ENCODE measurements around the gene DAB1.

Gene DAB1

DNA sequence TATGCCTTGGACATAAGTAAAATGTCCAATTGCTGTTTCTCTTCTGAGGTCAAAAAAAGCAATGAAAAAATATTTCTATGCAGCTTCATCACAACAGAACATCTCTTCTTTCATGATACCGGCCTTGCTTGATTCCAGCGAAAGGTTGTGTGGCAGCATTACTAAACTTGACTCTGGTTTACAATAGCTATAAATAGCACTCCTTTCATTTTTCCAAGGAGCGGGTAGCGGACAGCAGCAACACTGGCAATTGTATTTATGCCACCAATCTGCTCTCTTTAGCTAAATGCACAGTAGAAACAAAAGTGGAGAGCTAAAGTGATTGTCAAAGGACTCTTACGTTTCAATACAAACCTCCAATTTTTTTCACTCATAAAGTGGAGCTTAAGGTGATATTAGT, 7.5 kb upstream of the DAB1 start:
- Histone ChIP-seq H3K4me1 (no peaks in the 10 kb centered on the region), H3K9ac (no peak overlapping the region), H3K36me3 (ENCODE audit: control insufficient read depth, insufficient read depth, low read length) (no peaks in the 10 kb centered on the region), H3K27ac (no peak overlapping the region), H3K4me3 (ENCODE audit: low read depth, low read length) (no peak overlapping the region), H2AFZ (no peak overlapping the region), H3K79me2 (no peaks in the 10 kb centered on the region), H3K9me3 (ENCODE audit: control insufficient read depth, low read length) (no peaks in the 10 kb centered on the region), H3K27me3 (ENCODE audit: control insufficient read depth, insufficient read depth, low read length) (no peaks in the 10 kb centered on the region), H3K4me2 (ENCODE audit: low read length) (no peak overlapping the region)
- TF ChIP-seq, protein P1, sequence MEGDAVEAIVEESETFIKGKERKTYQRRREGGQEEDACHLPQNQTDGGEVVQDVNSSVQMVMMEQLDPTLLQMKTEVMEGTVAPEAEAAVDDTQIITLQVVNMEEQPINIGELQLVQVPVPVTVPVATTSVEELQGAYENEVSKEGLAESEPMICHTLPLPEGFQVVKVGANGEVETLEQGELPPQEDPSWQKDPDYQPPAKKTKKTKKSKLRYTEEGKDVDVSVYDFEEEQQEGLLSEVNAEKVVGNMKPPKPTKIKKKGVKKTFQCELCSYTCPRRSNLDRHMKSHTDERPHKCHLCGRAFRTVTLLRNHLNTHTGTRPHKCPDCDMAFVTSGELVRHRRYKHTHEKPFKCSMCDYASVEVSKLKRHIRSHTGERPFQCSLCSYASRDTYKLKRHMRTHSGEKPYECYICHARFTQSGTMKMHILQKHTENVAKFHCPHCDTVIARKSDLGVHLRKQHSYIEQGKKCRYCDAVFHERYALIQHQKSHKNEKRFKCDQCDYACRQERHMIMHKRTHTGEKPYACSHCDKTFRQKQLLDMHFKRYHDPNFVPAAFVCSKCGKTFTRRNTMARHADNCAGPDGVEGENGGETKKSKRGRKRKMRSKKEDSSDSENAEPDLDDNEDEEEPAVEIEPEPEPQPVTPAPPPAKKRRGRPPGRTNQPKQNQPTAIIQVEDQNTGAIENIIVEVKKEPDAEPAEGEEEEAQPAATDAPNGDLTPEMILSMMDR (IDR thresholded peaks at IDR 0.05): no peak

DNA sequence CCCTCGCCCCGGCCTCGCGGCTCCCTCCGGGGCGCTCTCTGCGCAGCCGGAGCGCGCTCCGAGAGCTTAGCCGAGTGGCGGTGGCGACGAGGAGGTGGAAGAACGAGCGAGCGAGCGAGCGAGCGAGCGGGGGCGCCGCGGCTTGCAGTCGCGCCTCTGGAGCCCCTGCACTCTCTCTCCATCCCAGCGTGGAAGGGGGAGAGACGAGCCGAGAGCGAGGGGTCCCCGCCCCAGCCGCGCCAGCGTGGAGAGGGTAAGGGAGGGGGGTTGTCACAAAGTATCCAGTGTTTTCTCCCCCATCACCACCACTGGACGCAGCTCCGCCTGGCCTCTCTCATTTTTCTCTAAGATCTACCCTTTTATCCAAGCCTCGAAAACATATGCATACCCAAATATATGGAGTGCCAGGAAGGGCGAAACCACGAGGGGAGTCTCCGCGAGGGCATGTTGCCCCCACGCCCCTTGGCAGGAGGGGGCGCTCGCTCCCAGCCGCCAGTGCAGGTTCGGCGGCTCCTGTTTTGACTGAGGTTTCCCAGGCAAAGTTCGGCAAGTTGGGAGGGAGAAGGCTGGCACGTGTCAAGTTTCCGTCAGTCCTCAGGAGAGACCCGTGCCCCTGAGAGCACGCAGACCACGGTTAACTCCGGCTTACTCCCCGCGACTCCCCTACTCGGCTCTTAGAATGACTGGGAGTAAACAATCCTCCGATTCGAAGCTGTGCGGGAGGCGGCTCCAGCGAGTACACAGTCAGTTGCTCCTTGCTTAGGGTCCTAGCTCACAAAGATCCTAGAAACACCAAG, 569 bp upstream of the DAB1 start:
- Histone ChIP-seq H3K79me2 (no peaks in the 10 kb centered on the region), H3K4me1 (no peaks in the 10 kb centered on the region), H3K4me2 (ENCODE audit: low read length) (peak overlapping the region; percentile 74), H3K36me3 (ENCODE audit: control insufficient read depth, insufficient read depth, low read length) (no peaks in the 10 kb centered on the region), H3K9ac (no peak overlapping the region), H3K9me3 (ENCODE audit: control insufficient read depth, low read length) (no peaks in the 10 kb centered on the region), H3K27me3 (ENCODE audit: control insufficient read depth, insufficient read depth, low read length) (no peaks in the 10 kb centered on the region), H2AFZ (peak overlapping the region; percentile 35), H3K4me3 (ENCODE audit: low read depth, low read length) (peak overlapping the region; percentile 47), H3K27ac (no peak overlapping the region)
- TF ChIP-seq, protein P1 (IDR thresholded peaks at IDR 0.05): peak; percentile 18

DNA sequence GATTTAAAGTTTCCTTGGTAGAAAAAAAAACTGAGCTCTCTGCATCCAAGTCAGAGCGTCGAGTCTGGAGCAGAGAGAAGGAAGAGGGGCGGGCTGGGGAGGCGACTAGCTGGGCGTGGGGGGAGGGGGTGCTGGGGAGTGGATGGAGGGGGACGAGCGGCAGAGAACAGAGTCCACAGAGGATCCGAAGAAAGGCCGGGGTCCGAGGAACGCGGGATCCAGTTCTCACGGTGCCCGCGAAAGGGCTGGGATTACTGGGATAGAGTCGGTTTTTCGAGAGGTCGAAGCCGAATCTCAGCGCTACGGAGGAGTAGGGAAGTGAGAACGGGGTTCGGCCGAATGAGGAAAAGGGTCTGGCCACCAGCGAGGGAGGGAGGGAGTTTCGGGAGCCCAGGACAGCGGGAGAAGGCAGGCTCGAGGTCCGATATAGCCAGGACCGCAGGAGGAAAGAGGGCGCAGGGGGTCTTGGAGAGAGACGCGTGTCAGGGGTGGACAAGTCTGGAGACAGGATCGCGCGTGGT, 665 bp downstream of the DAB1 start:
- H3K4me3 ChIP-seq (ENCODE audit: low read depth, low read length): no peak overlapping the region
- TF ChIP-seq, protein P1 (IDR thresholded peaks at IDR 0.05): no peak
- H3K27ac ChIP-seq: no peak overlapping the region
- H3K9me3 ChIP-seq (ENCODE audit: control insufficient read depth, low read length): no peaks in the 10 kb centered on the region
- H3K27me3 ChIP-seq (ENCODE audit: control insufficient read depth, insufficient read depth, low read length): no peaks in the 10 kb centered on the region
- no peak overlapping the region for H3K9ac ChIP-seq
- no peaks in the 10 kb centered on the region for H3K36me3 ChIP-seq (ENCODE audit: control insufficient read depth, insufficient read depth, low read length)
- no peaks in the 10 kb centered on the region for H3K79me2 ChIP-seq
- no peaks in the 10 kb centered on the region for H3K4me1 ChIP-seq
- peak overlapping the region; percentile 41 for H3K4me2 ChIP-seq (ENCODE audit: low read length)
- H2AFZ ChIP-seq: no peak overlapping the region

DNA sequence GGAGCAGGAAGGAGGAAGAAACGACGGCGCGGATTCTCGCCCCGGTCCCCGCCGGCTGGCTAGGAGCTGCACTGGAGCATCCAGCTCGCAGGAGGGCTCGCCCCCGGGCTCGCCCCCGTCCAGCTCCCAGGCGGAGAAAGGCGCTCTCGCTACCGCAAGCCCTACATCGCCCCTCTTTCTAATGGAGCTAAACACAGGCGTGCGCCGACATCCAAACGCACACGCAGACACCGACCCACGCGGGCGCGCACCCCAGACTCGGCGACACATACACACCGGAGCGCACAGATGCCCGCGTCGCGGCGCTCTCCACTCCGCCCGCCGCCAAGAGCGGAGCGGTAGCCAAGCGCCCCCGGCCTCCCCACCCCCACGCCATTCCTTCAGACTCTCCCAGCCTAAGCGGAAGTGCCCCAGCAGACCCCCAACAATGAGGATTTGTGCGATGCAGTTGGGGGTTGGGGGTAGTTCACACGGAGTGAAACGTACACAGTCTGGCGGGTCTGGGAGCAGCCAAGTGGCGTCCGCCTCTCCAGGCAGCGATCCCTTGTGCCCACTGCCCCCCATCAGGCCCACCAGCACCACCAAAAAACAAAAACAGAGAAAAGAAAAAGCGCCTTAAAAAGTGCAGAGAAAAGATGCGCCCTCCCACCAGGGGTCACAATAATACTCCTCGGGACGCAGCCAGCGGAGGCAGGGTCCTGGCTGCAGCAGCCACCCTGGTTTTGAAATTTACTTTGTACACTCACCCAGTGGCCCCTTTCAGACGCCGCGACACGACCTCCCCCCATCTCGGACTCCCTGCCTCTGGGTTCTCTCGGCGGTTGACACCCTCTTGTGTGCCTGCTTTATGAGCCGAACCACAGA, 1.4 kb downstream of the DAB1 start:
- H3K27me3 ChIP-seq (ENCODE audit: control insufficient read depth, insufficient read depth, low read length): no peaks in the 10 kb centered on the region
- no peak overlapping the region for H3K27ac ChIP-seq
- H3K4me1 ChIP-seq: no peaks in the 10 kb centered on the region
- H3K9ac ChIP-seq: no peak overlapping the region
- H3K4me2 ChIP-seq (ENCODE audit: low read length): peak overlapping the region; percentile 32
- no peak overlapping the region for H2AFZ ChIP-seq
- no peaks in the 10 kb centered on the region for H3K79me2 ChIP-seq
- no peak overlapping the region for H3K4me3 ChIP-seq (ENCODE audit: low read depth, low read length)
- H3K9me3 ChIP-seq (ENCODE audit: control insufficient read depth, low read length): no peaks in the 10 kb centered on the region
- no peaks in the 10 kb centered on the region for H3K36me3 ChIP-seq (ENCODE audit: control insufficient read depth, insufficient read depth, low read length)
- TF ChIP-seq, protein P1 (IDR thresholded peaks at IDR 0.05): no peak
